Heart left ventricle (tissue), 13 donors: ENCODE data around the gene SH3PXD2A.

Source experiments
- POLR2A ChIP-seq, 2 donors: fragments of 450-650 bp; IDR thresholded peaks; one replicate each; pipeline ENCODE4 v1.6.1; 2017; ENCODE audit warnings: antibody characterized with exemption in 2 of 2, mild to moderate bottlenecking in 2 of 2, moderate library complexity in 2 of 2
- TF ChIP-seq, protein P1 (sequence below), 12 donors: fragments of 200-600 bp; sonication (generic) in 4 of 12; IDR thresholded peaks; one replicate each; pipeline versions ENCODE4 v1.5.0 to v1.8.0; 2018 to 2022; ENCODE audit warnings: antibody characterized with exemption in 12 of 12, mild to moderate bottlenecking in 5 of 12
- donor health status: ischemic (EF 13 %, LVEDD 7.1; RV severe dilation, severe dysfunction).
- donor health status: DM: no; HTN: yes; CAD: no.
- donor health status: DM: no; HTN: no; CAD: no.
- donor health status: ischemic (EF 25% LVEDD 6.9; RV normal size, moderate dysfunction).
- donor health status: ischemic (EF 25% LVEDD 5.7; RV mildly dilated, moderate dysfunction).
- donor health status: ischemic (EF 35%, LVEDD 5.7; RV mildly dilated, moderate dysfunction).
- donor health status: nonischemic (EF 11% LVEDD 7.7; RV severe dilation, severe dysfunction).
- donor health status: DM: yes; HTN: yes; CAD: no.
- donor health status: PGD.
- donor health status: ischemic (EF 29% LVEDD 5.4; RV normal size, mild dysfunction).
- donor health status: nonischemic (EF 23%, LVEDD 6.1; RV moderate dilation, normal function).

DNA sequence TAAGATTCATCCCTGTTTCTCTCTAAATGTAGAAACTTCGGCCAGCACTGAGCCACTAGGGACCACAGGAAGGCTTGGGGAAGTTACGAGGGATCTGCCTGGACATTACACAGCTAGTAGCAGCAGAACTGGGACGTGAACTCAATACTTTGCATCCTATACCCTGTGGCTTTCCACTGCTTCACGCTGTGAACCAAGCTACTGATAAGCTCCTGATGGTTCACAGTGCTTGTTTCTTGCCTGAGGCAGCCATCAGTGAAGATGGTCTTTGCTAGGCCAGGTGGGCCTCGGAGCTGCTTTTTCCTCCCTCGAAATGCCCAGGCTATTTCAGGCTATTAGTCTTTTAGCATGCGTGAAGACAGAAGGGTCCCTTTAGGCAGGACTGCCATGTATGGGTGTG lies 132.7 kb downstream of the SH3PXD2A start:
- TF ChIP-seq, protein P1, sequence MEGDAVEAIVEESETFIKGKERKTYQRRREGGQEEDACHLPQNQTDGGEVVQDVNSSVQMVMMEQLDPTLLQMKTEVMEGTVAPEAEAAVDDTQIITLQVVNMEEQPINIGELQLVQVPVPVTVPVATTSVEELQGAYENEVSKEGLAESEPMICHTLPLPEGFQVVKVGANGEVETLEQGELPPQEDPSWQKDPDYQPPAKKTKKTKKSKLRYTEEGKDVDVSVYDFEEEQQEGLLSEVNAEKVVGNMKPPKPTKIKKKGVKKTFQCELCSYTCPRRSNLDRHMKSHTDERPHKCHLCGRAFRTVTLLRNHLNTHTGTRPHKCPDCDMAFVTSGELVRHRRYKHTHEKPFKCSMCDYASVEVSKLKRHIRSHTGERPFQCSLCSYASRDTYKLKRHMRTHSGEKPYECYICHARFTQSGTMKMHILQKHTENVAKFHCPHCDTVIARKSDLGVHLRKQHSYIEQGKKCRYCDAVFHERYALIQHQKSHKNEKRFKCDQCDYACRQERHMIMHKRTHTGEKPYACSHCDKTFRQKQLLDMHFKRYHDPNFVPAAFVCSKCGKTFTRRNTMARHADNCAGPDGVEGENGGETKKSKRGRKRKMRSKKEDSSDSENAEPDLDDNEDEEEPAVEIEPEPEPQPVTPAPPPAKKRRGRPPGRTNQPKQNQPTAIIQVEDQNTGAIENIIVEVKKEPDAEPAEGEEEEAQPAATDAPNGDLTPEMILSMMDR (IDR thresholded peaks at IDR 0.05): no peak
- TF ChIP-seq POLR2A (IDR thresholded peaks at IDR 0.05): no peak
